GM21423 (cell line): ENCODE data around the gene CEP128.

Experiments
- ATAC-seq: cut with Tn5 transposase; IDR thresholded peaks from one replicate; pipeline ENCODE4 v1.9.1; 2021; ENCODE audit warnings: mild to moderate bottlenecking, moderate library complexity; ENCODE audit not compliant: unreplicated experiment

CEP128 gene

DNA sequence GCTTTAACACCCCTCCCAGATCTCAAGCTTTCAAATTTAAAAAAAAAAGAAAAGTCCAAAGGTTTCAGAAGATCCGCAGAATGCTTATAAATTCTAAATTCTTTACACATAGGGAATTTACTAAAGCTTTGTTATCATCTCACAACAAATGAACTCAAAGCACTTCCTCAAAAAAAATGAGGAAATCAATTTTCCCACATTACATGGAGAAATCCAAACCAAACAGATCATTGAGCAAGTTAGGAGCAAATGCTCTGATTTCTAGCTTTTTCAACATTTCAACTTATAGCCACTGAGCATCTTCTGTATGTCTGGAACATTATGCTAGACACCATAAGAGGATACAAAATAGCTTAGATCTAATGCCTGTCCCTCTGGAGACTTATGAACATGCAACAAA, 161.0 kb downstream of the CEP128 start:
- no peak for ATAC-seq

GRCh38 chr14:80776657-80777056, 164.9 kb downstream of the CEP128 start:
- no peak for ATAC-seq

GRCh38 chr14:80776186-80776585, 165.4 kb downstream of the CEP128 start:
- no peak for ATAC-seq

DNA sequence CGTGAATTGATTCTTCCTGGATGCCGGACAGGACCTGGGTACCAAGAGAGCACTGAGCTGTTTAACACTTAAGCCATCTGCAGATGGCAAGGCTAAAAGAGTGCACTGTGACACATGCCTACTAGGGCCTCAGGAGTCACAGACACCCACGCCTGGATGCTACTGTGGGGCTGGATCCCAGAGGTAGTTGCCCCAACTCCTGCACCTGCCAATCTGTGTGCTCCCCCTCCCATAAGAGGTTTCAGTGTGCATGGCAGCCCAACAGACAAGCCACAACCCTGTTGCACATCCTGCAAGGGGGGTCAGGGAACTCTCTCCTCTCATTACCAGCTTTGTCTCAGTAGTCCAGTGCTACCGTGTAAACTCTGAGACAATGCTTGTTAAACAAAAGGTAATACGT, 169.0 kb downstream of the CEP128 start:
- no peak for ATAC-seq

- ATAC-seq: no peak
Measured at GRCh38 chr14:80771201-80771600, 170.3 kb downstream of the CEP128 start.

GRCh38 chr14:80770114-80770908, 171.2 kb downstream of the CEP128 start:
- ATAC-seq: no peak

DNA sequence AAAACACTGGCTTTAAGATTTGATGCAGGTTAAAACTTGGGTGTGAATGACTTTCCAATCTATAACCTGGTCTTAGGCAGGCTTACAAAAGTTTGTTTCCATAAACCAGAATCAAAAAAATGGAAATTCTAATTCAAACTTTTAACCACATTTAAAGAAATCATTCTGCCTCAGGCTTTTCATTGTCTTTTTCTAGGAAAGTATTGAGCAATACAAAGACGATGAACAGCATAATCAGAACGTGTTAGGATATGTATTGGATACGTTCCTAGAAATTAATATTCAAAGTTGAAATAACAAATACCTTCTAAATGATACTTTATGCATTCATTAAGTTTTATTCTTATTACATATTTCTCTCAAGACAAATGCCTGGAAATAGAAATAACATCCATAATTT, 172.9 kb downstream of the CEP128 start:
- no peak for ATAC-seq

DNA sequence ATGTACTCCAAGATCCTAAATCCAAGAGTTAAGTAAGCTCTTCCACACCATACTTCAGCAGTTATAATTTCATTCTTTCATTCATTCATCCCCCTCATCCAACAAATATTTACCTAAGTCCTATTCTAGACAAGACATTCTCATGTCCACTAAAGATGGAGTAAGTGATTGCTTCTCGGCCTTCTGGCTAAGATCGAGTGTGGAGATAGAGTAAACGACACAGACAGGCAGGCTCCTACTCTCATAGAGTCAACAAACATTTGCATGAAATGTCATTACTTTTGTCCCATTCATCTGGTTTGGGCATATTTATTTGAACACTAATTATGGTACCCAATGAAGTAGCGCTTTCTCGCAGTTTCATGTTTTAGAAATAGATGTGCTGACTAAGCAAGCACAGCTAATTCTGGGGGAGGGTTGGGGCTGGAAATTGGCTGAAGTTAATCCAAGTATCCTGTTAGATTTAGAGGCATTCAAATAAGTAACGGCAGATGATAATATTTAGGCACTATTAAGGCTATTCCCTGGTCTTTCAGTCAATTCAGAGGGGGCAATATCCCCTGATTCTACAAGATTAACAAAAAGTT, 176.5 kb downstream of the CEP128 start:
- no peak for ATAC-seq

DNA sequence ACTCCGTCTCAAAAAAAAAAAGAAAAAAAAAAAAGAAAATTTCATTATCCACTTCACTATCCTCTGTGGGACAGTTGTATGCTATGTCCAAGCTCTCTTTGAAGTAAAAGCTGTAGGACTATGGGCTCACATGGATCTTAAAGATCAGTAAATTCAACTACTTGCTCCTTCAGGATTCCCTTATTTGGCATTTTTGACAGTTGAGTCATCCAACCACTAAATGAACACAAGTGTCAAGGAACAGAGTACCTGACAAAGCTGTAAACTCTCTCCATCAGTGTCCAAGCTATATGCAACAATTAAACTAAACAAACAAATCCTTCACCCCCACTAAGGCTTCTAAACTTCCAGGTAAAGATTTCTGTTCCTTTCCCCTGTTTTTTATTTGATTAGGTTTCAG, 177.0 kb downstream of the CEP128 start:
- no peak for ATAC-seq

DNA sequence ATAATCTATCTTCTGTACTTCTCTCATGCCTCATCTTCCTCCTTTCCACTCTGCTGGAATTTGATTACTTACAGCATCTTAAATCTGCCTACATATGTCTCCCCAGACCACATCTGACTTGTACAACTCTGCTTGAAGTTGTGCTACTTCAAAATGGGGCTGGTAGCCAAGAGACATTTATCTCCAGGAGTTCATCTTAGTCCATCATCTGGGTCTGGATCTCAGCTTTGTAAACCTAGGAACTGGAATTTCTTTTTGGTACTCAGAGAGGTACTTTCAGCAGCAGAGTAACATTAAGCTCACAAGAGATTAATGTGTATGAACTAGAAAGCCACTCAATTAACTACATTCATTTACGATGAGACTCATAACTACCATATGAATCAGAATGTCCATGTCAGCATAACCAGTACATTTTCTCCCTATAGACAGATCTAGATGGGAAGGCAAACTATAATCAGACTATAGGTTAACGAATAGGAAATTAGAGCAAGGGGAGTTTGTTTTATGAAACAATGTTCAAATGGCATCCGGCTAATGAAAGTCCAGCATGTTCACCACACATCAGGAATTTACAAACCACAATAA, 178.8 kb downstream of the CEP128 start:
- no peak for ATAC-seq

GRCh38 chr14:80754696-80755095, 186.8 kb downstream of the CEP128 start:
- ATAC-seq: no peak

GRCh38 chr14:80751285-80751684, 190.3 kb downstream of the CEP128 start:
- ATAC-seq: no peak

DNA sequence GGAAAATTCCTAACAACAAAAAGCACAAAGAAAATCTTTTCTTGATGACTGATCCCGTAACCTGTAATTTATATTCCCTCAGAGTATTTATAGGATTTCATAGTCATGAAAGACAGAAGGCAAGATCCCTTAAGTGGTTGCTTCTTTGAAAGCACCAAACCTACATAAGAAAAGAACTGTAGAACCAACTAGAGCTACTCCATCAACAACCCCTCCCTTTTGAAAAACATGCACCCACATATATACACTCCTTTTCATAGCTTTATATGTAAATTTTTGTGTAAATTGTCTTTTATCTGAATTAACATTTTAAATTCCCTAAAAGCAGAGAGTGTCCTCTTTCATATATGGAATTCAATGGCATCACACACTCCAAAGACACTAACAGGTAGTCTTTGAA, 215.3 kb downstream of the CEP128 start:
- no peak for ATAC-seq

DNA sequence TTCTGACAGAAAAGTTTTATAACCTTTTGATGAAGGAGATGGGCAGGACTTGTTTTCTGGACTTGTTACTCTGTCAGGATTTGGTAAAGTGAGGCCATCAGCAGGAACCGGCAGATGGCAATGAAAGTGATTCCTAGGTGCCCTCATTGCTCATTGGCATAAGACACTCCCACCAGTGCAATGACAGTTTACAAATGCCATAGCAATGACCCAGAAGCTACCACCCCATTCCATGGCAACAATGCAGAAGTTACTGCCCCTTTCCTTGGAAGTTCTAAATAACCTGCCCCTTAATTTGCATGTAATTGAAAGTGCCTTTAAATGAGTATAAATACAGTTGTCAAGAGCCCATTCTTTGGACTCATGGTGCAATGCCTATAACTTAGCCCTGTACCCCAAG, 222.6 kb downstream of the CEP128 start:
- ATAC-seq: no peak

DNA sequence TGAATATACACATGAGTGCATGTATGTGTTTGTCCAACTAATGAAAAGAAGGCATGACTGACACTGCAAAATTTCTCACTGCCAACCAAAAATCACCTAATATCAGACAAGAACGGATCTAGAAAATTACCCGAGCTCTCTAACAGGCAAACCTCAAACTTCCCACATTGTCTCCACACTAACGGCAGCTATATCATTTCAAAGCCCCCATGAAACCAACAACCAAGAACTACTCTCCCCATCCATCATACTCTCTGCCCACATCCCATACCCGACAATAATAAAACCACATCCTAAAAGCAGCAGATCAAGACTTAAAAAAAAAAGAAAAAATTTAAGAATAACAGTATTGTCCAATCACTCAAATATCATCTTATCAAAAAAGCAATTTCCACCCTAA, 227.1 kb downstream of the CEP128 start:
- no peak for ATAC-seq

- ATAC-seq: no peak
Measured at GRCh38 chr14:80713076-80713850, 228.3 kb downstream of the CEP128 start.

- ATAC-seq: no peak
Measured at GRCh38 chr14:80705241-80705980, 236.1 kb downstream of the CEP128 start.

DNA sequence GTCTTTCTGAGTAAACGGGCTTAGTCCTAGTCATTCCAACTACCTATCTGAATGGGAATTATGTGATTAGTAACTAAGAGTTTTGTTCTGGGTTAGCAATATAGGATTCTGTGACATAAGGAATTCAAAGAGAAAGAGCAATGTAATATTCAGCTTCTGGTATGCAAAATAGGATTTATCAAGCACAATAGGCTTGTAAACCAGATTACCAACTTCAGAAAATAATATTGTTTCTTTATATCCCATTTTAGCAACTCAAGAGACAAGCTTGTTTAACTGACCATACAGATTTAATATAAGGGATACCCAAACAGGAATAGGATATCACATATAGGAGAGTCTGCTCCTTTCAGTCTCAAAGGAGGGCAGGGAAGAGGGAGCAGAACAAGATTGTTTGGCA, 240.9 kb downstream of the CEP128 start:
- no peak for ATAC-seq

- no peak for ATAC-seq
Measured at GRCh38 chr14:80699861-80700260, 241.7 kb downstream of the CEP128 start.

GRCh38 chr14:80698974-80699373, 242.6 kb downstream of the CEP128 start:
- ATAC-seq: no peak

GRCh38 chr14:80695869-80696268, 245.7 kb downstream of the CEP128 start:
- no peak for ATAC-seq
